ENCODE measurements around the gene GOLGA6C. TPM values are rescaled to one million over a fixed set of nuclear protein-coding genes. Genes with fewer than 3 reads are reported as not detected.

The GOLGA6C gene
- total RNA-seq, 1 experiment from 2014 or later, result not detected

DNA sequence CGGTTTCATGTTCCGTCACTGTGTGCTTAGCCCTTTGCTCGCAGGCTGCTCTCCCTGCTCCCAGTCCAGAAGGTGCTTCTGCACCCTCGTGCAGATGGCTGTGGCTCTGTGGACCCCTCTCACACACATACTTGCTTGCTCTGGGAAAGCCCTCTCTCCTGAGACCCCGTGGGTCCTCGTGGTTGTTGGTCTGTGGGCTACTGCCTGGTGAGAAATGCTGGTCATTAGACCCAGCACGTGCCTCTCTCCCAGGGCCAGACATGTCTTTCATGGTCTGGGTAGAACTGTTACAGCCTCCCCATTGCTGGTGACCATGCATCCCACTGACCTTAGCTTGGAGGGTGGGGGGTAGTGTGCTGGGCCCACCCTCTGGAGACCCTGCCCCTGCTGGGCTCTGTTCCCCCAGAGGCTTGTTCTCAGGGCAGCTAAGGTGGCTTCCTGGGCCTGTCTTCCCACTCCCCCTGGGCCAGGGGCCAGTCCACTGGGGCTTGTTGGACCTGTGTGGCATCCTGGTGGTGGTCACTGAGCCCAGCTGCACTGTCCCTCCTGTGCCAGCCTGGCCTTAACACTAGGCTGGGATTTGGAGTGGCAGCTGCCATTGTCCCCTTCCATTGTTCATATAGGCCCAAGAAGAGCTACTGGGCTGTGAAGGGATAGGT is 45.8 kb upstream of the GOLGA6C start:
- H3K4me3 Mint-ChIP-seq, result no peak overlapping the region
- Histone ChIP-seq H3K23ac (ENCODE audit: insufficient read length, low read depth, low read length) (no peak overlapping the region), H3T11ph (ENCODE audit: low read length) (no peak overlapping the region), H4K20me1 (ENCODE audit: control insufficient read depth, insufficient read depth, insufficient read length) (no peaks in the 10 kb centered on the region), H4K5ac (ENCODE audit: insufficient read length, low read depth, low read length) (no peak overlapping the region), H3K79me1 (ENCODE audit: insufficient read depth, low read depth, low read length, poor library complexity, severe bottlenecking) (no peaks in the 10 kb centered on the region), H3K27ac (ENCODE audit: insufficient read length, low read depth, low read length) (no peak overlapping the region), H3K4me2 (ENCODE audit: insufficient read depth, insufficient read length, low read length) (no peak overlapping the region), H2BK12ac (ENCODE audit: insufficient read length, low read depth, low read length) (no peak overlapping the region), H2BK15ac (ENCODE audit: low read depth, low read length) (no peak overlapping the region), H2BK20ac (ENCODE audit: low read depth, low read length, poor library complexity, severe bottlenecking) (no peak overlapping the region), H3K4me1 (ENCODE audit: insufficient read depth, low read length) (peaks cover 2% of the 10 kb centered on the region; the same call in 1 of the 2 replicates), H2AK5ac (ENCODE audit: insufficient read length, low read length) (no peak overlapping the region), H3K9ac (ENCODE audit: extremely low read depth, insufficient read length, low read length) (no peak overlapping the region), H3K18ac (ENCODE audit: insufficient read length, low read depth, low read length) (no peak overlapping the region), H3K23me2 (ENCODE audit: insufficient read length, low read depth, low read length, poor library complexity, severe bottlenecking) (no peaks in the 10 kb centered on the region), H3K56ac (ENCODE audit: insufficient read length, low read depth, low read length) (no peak overlapping the region), H3K9me3 (ENCODE audit: control insufficient read depth, low read depth, low read length) (no peaks in the 10 kb centered on the region), H3K27me3 (ENCODE audit: insufficient read depth, low read length) (no peaks in the 10 kb centered on the region), H2BK5ac (ENCODE audit: insufficient read length, low read length) (no peak overlapping the region), H4K8ac (replicated peaks; ENCODE audit: insufficient read length, low read depth, low read length) (no peak overlapping the region), H3K79me2 (ENCODE audit: insufficient read depth, low read length) (peaks cover 2% of the 10 kb centered on the region; the same call in 1 of the 2 replicates), H2BK120ac (ENCODE audit: low read depth, low read length, poor library complexity, severe bottlenecking) (no peak overlapping the region), H2AFZ (ENCODE audit: low read length) (no peak overlapping the region), H4K91ac (ENCODE audit: insufficient read length, low read depth, low read length) (no peak overlapping the region), H3K14ac (ENCODE audit: insufficient read depth, low read length) (no peak overlapping the region), H3K4ac (ENCODE audit: low read depth, low read length) (no peak overlapping the region)
- peak overlapping the region in 1 of 3 experiments; percentile 27; a peak in 1 of 7 replicates for H3K27ac Mint-ChIP-seq
- H3K9me3 Mint-ChIP-seq, result no peaks in the 10 kb centered on the region
- TF ChIP-seq, protein P1, sequence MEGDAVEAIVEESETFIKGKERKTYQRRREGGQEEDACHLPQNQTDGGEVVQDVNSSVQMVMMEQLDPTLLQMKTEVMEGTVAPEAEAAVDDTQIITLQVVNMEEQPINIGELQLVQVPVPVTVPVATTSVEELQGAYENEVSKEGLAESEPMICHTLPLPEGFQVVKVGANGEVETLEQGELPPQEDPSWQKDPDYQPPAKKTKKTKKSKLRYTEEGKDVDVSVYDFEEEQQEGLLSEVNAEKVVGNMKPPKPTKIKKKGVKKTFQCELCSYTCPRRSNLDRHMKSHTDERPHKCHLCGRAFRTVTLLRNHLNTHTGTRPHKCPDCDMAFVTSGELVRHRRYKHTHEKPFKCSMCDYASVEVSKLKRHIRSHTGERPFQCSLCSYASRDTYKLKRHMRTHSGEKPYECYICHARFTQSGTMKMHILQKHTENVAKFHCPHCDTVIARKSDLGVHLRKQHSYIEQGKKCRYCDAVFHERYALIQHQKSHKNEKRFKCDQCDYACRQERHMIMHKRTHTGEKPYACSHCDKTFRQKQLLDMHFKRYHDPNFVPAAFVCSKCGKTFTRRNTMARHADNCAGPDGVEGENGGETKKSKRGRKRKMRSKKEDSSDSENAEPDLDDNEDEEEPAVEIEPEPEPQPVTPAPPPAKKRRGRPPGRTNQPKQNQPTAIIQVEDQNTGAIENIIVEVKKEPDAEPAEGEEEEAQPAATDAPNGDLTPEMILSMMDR (conservative IDR thresholded peaks at IDR 0.05), result no peak
- no peak for DNase-seq
- H3K36me3 Mint-ChIP-seq (ENCODE audit: insufficient read depth in 1 of 3, low read depth in 3 of 3), result peaks cover 25 to 53% (median 50%) of the 10 kb centered on the region in 3 experiments
- no CpG with 5 or more reads among the region's 7 CpGs for WGBS (ENCODE audit: extremely low coverage, insufficient read length, low lambda C conversion rate)
- H3K4me1 Mint-ChIP-seq, result peaks cover 13 to 14% of the 10 kb centered on the region in 2 experiments
- peaks cover 3% of the 10 kb centered on the region for H3K27me3 Mint-ChIP-seq (ENCODE audit: low read depth)

Measured in H9 (cell line).